Astrocyte of the cerebellum (primary cell): ENCODE results near the gene RAB10.
"Not testable (repeated sequence)": the region's sequence is repeated elsewhere in the genome, so short reads cannot be mapped to it uniquely, and the experiment has no call there.

ENCODE experiments used
- DNase-seq: peaks from one replicate; pipeline ENCODE4 v3.0.0-alpha.2; 2011; ENCODE audit warnings: low read depth
- H3K4me3 ChIP-seq: 2 replicates; pipeline ENCODE4 v1.5.1; 2011; ENCODE audit warnings: mild to moderate bottlenecking, low read depth, low read length, moderate library complexity
- in situ Hi-C: cut with HindIII; loops from 2 replicates; pipeline ENCODE4 v1.10.0; 2017; ENCODE audit warnings: low sequenced_read_pairs
- TF ChIP-seq, protein P1 (sequence below): IDR thresholded peaks from 2 replicates; pipeline ENCODE4 v1.5.1; 2012; ENCODE audit warnings: low read length, low read depth, moderate library complexity, mild to moderate bottlenecking; ENCODE audit errors: missing control alignments

Gene RAB10

GRCh38 chr2:26075173-26075572, 41.3 kb downstream of the RAB10 start:
- TF ChIP-seq, protein P1, sequence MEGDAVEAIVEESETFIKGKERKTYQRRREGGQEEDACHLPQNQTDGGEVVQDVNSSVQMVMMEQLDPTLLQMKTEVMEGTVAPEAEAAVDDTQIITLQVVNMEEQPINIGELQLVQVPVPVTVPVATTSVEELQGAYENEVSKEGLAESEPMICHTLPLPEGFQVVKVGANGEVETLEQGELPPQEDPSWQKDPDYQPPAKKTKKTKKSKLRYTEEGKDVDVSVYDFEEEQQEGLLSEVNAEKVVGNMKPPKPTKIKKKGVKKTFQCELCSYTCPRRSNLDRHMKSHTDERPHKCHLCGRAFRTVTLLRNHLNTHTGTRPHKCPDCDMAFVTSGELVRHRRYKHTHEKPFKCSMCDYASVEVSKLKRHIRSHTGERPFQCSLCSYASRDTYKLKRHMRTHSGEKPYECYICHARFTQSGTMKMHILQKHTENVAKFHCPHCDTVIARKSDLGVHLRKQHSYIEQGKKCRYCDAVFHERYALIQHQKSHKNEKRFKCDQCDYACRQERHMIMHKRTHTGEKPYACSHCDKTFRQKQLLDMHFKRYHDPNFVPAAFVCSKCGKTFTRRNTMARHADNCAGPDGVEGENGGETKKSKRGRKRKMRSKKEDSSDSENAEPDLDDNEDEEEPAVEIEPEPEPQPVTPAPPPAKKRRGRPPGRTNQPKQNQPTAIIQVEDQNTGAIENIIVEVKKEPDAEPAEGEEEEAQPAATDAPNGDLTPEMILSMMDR, result no peak
- no peak overlapping the region for H3K4me3 ChIP-seq
- no peak for DNase-seq
- in situ Hi-C loops, result no loop called here

GRCh38 chr2:26076001-26076587, 42.2 kb downstream of the RAB10 start:
- DNase-seq, result no peak
- in situ Hi-C loops, result no loop called here
- H3K4me3 ChIP-seq, result no peak overlapping the region
- TF ChIP-seq, protein P1, result no peak

DNA sequence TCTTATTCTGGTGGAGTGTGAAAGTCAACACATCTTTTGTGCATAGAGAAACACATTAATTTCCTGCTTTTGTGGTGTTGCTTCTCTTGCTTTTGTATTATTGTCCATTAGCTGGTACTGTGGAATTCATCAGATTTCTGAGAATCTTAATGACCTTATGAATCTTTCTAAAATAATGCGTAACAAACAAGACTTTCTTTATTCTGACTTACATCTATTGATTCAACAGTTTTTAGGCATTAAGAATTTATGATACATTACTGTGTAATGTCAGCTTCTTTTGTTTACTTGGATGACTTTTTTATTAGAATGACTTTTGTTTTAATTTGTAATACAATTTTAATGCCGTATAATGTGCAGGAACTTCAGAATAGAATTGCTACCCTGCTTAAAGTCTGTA, 43.4 kb downstream of the RAB10 start:
- no peak overlapping the region for H3K4me3 ChIP-seq
- in situ Hi-C loops, result no loop called here
- TF ChIP-seq, protein P1, result no peak
- DNase-seq, result no peak

GRCh38 chr2:26078939-26079338, 45.1 kb downstream of the RAB10 start:
- DNase-seq, result no peak
- in situ Hi-C loops, result no loop called here
- no peak overlapping the region for H3K4me3 ChIP-seq
- TF ChIP-seq, protein P1, result no peak

GRCh38 chr2:26080356-26080755, 46.5 kb downstream of the RAB10 start:
- no peak for DNase-seq
- in situ Hi-C loops, result no loop called here
- TF ChIP-seq, protein P1, result no peak

GRCh38 chr2:26080925-26081324, 47.0 kb downstream of the RAB10 start:
- in situ Hi-C loops, DNase-seq, H3K4me3 ChIP-seq: not testable (repeated sequence)

More at GRCh38 chr2:26080356-26080755, 46.5 kb downstream of the RAB10 start:
- H3K4me3 ChIP-seq, result no peak overlapping the region

DNA sequence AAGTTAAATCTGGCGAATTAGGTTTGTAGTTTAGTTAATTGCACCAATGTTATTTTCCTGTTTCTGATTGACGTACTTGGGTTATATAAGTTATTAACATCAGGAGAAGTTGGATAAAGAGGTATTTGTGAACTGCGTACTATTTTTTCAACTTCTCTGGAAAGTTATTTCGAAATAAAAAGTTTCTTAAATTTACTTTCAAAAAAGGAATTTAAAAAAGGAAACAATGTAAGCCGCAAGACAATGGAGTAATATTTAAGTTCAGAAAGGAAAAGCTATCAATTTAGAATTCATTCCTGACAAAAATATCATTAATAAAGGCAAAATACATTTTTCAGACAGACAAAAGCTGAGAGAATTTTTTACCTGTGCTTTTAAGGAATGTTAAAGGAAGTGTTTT, 47.7 kb downstream of the RAB10 start:
- DNase-seq, result no peak
- in situ Hi-C loops, result no loop called here
- no peak overlapping the region for H3K4me3 ChIP-seq
- TF ChIP-seq, protein P1, result no peak
